ENCODE results near the gene TXK.

Gene TXK

DNA sequence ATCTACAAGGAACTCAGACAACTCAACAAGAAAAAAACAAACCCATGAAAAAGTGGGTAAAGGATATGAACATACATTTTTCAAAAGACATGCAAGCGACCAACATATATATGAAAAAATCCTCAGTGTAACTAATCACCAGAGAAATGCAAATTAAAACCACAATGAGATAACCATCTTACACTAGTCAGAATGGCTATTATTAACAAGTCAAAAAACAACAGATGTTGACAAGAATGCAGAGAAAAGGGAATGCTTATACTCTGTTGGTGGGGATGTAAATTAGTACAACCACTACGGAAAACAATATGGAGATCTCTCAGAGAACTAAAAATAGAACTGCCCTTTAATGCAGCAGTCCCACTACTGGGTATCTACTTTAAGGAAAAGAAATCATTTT is 105.4 kb downstream of the TXK start:
- H3K79me2 ChIP-seq: no peaks in the 10 kb centered on the region
- no peaks in the 10 kb centered on the region for H3K9me3 ChIP-seq (ENCODE audit: control insufficient read depth, low read length)
- no peaks in the 10 kb centered on the region for H3K4me1 ChIP-seq
- no peak overlapping the region for H3K4me3 ChIP-seq (ENCODE audit: low read depth, low read length)
- no peak overlapping the region for H3K9ac ChIP-seq
- no peak overlapping the region for H2AFZ ChIP-seq
- no peak overlapping the region for H3K4me2 ChIP-seq (ENCODE audit: low read length)
- H3K36me3 ChIP-seq (ENCODE audit: control insufficient read depth, insufficient read depth, low read length): no peaks in the 10 kb centered on the region
- TF ChIP-seq, protein P1, sequence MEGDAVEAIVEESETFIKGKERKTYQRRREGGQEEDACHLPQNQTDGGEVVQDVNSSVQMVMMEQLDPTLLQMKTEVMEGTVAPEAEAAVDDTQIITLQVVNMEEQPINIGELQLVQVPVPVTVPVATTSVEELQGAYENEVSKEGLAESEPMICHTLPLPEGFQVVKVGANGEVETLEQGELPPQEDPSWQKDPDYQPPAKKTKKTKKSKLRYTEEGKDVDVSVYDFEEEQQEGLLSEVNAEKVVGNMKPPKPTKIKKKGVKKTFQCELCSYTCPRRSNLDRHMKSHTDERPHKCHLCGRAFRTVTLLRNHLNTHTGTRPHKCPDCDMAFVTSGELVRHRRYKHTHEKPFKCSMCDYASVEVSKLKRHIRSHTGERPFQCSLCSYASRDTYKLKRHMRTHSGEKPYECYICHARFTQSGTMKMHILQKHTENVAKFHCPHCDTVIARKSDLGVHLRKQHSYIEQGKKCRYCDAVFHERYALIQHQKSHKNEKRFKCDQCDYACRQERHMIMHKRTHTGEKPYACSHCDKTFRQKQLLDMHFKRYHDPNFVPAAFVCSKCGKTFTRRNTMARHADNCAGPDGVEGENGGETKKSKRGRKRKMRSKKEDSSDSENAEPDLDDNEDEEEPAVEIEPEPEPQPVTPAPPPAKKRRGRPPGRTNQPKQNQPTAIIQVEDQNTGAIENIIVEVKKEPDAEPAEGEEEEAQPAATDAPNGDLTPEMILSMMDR (IDR thresholded peaks at IDR 0.05): no peak
- no peaks in the 10 kb centered on the region for H3K27me3 ChIP-seq (ENCODE audit: control insufficient read depth, insufficient read depth, low read length)
- H3K27ac ChIP-seq: no peak overlapping the region

GRCh38 chr4:48027653-48028052 is 106.4 kb downstream of the TXK start:
- H3K4me2 ChIP-seq (ENCODE audit: low read length): no peak overlapping the region
- no peak overlapping the region for H3K27ac ChIP-seq
- H3K4me1 ChIP-seq: no peaks in the 10 kb centered on the region
- no peak overlapping the region for H3K9ac ChIP-seq
- TF ChIP-seq, protein P1 (IDR thresholded peaks at IDR 0.05): no peak
- H2AFZ ChIP-seq: no peak overlapping the region
- no peak overlapping the region for H3K4me3 ChIP-seq (ENCODE audit: low read depth, low read length)
- no peaks in the 10 kb centered on the region for H3K27me3 ChIP-seq (ENCODE audit: control insufficient read depth, insufficient read depth, low read length)
- H3K79me2 ChIP-seq: no peaks in the 10 kb centered on the region
- no peaks in the 10 kb centered on the region for H3K9me3 ChIP-seq (ENCODE audit: control insufficient read depth, low read length)
- H3K36me3 ChIP-seq (ENCODE audit: control insufficient read depth, insufficient read depth, low read length): no peaks in the 10 kb centered on the region

DNA sequence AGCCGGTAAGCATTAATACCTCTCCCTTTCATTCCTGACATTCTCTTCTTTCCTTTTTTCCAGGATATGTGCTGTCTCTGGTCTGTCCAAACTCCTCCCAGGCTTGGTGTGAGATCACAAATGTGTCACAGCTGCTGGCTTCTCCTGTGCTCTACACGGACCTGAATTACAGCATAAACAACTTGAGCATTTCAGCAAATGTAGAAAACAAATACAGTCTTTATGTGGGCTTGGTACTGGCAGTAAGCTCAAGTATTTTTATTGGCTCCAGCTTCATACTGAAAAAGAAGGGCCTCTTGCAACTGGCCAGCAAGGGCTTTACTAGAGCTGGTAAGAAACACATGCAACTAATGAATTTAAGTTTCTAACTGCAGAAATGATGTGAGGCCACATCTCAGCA is 109.0 kb downstream of the TXK start:
- TF ChIP-seq, protein P1 (IDR thresholded peaks at IDR 0.05): no peak
- no peak overlapping the region for H3K27ac ChIP-seq

DNA sequence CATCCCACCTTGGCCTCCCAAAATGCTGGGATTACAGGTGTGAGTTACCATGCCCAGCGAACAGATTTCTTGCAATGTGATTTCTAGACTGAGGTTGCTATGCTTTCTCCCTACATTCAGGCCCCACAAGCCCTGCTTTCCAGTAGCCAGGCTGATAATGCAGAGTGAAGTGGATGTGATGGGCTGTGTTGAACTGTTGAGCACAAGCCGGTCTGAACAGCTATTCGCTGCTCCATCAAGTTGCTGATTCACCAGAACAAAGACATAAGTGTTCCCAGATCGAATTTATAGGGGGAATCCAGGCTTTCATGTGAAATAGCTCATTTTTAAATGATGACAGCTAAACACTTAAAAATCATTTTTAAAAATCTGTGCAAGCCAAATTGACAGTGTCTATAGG is 109.5 kb downstream of the TXK start:
- TF ChIP-seq, protein P1 (IDR thresholded peaks at IDR 0.05): no peak
- Histone ChIP-seq H3K9me3 (ENCODE audit: control insufficient read depth, low read length) (no peaks in the 10 kb centered on the region), H3K36me3 (ENCODE audit: control insufficient read depth, insufficient read depth, low read length) (no peaks in the 10 kb centered on the region), H3K4me1 (no peaks in the 10 kb centered on the region), H3K27me3 (ENCODE audit: control insufficient read depth, insufficient read depth, low read length) (no peaks in the 10 kb centered on the region), H3K79me2 (no peaks in the 10 kb centered on the region), H3K9ac (no peak overlapping the region), H3K27ac (no peak overlapping the region), H3K4me2 (ENCODE audit: low read length) (no peak overlapping the region), H2AFZ (no peak overlapping the region), H3K4me3 (ENCODE audit: low read depth, low read length) (no peak overlapping the region)

More for the DNA sequence above, 109.0 kb downstream of the TXK start:
- no peaks in the 10 kb centered on the region for H3K36me3 ChIP-seq (ENCODE audit: control insufficient read depth, insufficient read depth, low read length)
- H3K4me3 ChIP-seq (ENCODE audit: low read depth, low read length): no peak overlapping the region
- H3K9me3 ChIP-seq (ENCODE audit: control insufficient read depth, low read length): no peaks in the 10 kb centered on the region
- H3K27me3 ChIP-seq (ENCODE audit: control insufficient read depth, insufficient read depth, low read length): no peaks in the 10 kb centered on the region
- no peak overlapping the region for H3K9ac ChIP-seq
- H2AFZ ChIP-seq: no peak overlapping the region
- no peaks in the 10 kb centered on the region for H3K79me2 ChIP-seq
- H3K4me1 ChIP-seq: no peaks in the 10 kb centered on the region
- no peak overlapping the region for H3K4me2 ChIP-seq (ENCODE audit: low read length)

DNA sequence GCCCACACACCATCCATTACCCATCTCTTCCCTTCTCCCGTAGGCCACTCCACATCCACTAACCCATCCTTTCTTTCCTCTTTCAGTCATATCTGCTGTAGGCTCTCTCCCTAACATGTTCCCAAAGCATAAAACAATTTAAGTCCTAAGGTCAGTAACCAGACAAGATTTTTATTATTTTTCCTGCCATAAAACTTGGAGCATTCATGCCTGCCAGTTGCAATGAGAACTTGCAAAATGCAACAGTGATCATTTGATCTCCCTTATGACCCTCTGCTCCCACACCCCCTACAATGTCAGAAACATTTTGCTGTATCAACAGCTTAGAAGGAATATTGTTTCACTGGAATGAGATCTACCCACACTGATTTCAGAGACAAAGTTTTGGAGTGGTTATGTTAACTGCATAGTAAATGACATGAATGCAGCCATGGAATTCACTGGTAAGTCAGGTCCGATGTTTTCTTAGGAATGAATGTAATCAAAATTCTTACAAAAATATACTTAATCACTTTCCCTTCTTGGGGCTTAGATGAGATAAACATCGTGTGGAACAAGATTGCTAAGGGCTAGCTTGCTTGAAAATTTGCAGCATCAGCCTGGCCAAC is 111.8 kb downstream of the TXK start:
- Histone ChIP-seq H3K4me3 (ENCODE audit: low read depth, low read length) (no peak overlapping the region), H3K9me3 (ENCODE audit: control insufficient read depth, low read length) (no peaks in the 10 kb centered on the region), H3K36me3 (ENCODE audit: control insufficient read depth, insufficient read depth, low read length) (no peaks in the 10 kb centered on the region), H3K27me3 (ENCODE audit: control insufficient read depth, insufficient read depth, low read length) (no peaks in the 10 kb centered on the region), H3K79me2 (no peaks in the 10 kb centered on the region), H3K9ac (no peak overlapping the region), H3K27ac (no peak overlapping the region), H3K4me1 (no peaks in the 10 kb centered on the region), H3K4me2 (ENCODE audit: low read length) (no peak overlapping the region), H2AFZ (no peak overlapping the region)
- TF ChIP-seq, protein P1 (IDR thresholded peaks at IDR 0.05): no peak

Data from parathyroid adenoma (tissue), 2 donors.